Glomerular visceral epithelial cell (primary cell): ENCODE measurements around the gene CCDC74A.
"Not testable (repeated sequence)": the region's sequence is repeated elsewhere in the genome, so short reads cannot be mapped to it uniquely, and the experiment has no call there.

Experiments used
- DNase-seq: peaks from one replicate; pipeline ENCODE4 v3.0.0-alpha.2; 2016; ENCODE audit errors: extremely low spot score

CCDC74A gene

GRCh38 chr2:131556998-131557397 is 29.3 kb downstream of the CCDC74A start:
- no peak for DNase-seq

- DNase-seq: no peak
These were observed 30.1 kb downstream of the CCDC74A start for GRCh38 chr2:131557558-131558321.

- no peak for DNase-seq
These were observed 38.7 kb downstream of the CCDC74A start for GRCh38 chr2:131566371-131566770.

- no peak for DNase-seq
These were observed 40.2 kb downstream of the CCDC74A start for GRCh38 chr2:131567891-131568290.

- not testable (repeated sequence) for DNase-seq
These were observed 40.7 kb downstream of the CCDC74A start for GRCh38 chr2:131568401-131568800.

GRCh38 chr2:131572175-131572574 is 44.5 kb downstream of the CCDC74A start:
- DNase-seq: no peak

- no peak for DNase-seq
These were observed 50.1 kb downstream of the CCDC74A start for GRCh38 chr2:131577812-131578211.

GRCh38 chr2:131580187-131580586 is 52.5 kb downstream of the CCDC74A start:
- no peak for DNase-seq
